ENCODE measurements around the gene PLA2G4A. TPM values are rescaled to one million over a fixed set of nuclear protein-coding genes. Genes with fewer than 3 reads are reported as not detected.

Gene PLA2G4A
- total RNA-seq, 6 experiments from 2014 or later, result 0.25 to 0.90 (median 0.45) TPM

DNA sequence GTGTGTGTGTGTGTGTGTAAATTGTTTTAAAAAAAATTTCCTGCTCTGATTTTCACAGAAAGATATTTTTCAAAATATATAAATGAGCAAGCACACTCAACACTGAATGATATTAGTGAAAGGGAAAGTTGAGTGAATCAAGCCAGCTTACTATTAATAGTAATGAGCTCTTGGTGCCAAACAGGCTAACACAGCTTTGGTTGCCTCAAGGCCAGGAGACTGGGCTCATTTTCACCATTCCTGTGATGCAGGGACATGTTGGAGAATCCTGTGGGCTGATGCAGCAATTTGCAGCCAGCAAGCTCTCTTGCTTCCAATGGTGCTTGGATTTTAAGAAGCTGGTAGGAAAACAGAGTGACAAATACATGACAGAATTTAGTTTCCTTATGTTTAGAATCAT lies 30.2 kb downstream of the PLA2G4A start:
- H3K27me3 Mint-ChIP-seq (ENCODE audit: insufficient read depth), result no peaks in the 10 kb centered on the region
- no peak overlapping the region for H3K4me3 Mint-ChIP-seq
- H3K9me3 Mint-ChIP-seq, result no peaks in the 10 kb centered on the region
- TF ChIP-seq, protein P1, sequence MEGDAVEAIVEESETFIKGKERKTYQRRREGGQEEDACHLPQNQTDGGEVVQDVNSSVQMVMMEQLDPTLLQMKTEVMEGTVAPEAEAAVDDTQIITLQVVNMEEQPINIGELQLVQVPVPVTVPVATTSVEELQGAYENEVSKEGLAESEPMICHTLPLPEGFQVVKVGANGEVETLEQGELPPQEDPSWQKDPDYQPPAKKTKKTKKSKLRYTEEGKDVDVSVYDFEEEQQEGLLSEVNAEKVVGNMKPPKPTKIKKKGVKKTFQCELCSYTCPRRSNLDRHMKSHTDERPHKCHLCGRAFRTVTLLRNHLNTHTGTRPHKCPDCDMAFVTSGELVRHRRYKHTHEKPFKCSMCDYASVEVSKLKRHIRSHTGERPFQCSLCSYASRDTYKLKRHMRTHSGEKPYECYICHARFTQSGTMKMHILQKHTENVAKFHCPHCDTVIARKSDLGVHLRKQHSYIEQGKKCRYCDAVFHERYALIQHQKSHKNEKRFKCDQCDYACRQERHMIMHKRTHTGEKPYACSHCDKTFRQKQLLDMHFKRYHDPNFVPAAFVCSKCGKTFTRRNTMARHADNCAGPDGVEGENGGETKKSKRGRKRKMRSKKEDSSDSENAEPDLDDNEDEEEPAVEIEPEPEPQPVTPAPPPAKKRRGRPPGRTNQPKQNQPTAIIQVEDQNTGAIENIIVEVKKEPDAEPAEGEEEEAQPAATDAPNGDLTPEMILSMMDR (IDR thresholded peaks at IDR 0.05), result no peak
- no peaks in the 10 kb centered on the region for H3K36me3 Mint-ChIP-seq (ENCODE audit: low read depth)
- no peaks in the 10 kb centered on the region for H3K4me1 Mint-ChIP-seq (ENCODE audit: low read depth)
- no peak overlapping the region for H3K27ac Mint-ChIP-seq
- DNase-seq, result no peak

DNA sequence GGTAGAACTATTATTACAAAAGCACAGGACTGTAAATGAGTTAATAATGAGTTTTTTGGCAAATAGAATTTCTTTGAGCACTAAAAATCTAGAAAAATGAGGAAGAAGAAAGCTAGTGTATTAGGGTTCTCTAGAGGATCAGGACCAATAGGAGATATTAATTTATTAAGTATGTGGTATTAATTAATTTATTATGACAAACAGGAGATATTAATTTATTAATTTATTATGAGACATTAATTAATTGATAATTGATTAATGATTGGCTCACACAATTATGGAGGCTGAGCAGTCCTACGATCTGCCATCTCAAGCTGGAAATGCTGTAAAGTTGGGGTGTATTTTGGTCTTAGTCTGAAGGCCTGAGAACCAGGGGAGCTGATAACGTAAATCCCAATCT lies 31.2 kb downstream of the PLA2G4A start:
- H3K4me1 Mint-ChIP-seq (ENCODE audit: low read depth), result no peaks in the 10 kb centered on the region
- DNase-seq, result no peak
- H3K4me3 Mint-ChIP-seq, result no peak overlapping the region
- H3K36me3 Mint-ChIP-seq (ENCODE audit: low read depth), result no peaks in the 10 kb centered on the region
- TF ChIP-seq, protein P1 (IDR thresholded peaks at IDR 0.05), result no peak
- H3K27me3 Mint-ChIP-seq (ENCODE audit: insufficient read depth), result no peaks in the 10 kb centered on the region
- no peak overlapping the region for H3K27ac Mint-ChIP-seq
- H3K9me3 Mint-ChIP-seq, result no peaks in the 10 kb centered on the region

DNA sequence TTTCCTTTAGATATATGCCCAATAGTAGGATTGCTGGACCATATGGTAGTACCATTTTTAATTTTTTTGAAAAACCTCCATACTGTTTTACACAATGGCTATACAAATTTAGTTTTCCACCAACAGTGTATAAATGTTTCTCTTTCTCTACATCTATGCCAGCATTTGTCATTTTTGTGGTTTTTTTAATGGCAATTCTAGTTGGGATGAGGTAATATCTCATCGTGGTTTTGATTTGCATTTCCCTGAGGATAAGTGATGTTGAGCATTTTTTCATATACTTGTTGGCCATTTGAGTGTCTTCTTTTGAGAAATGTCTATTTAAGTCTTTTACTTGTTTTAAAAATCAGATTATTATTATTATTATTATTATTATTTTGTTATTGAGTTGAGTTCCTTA lies 35.5 kb downstream of the PLA2G4A start:
- Mint-ChIP-seq H3K27me3 (ENCODE audit: insufficient read depth) (no peaks in the 10 kb centered on the region), H3K27ac (no peak overlapping the region), H3K4me3 (no peak overlapping the region), H3K4me1 (ENCODE audit: low read depth) (no peaks in the 10 kb centered on the region), H3K36me3 (ENCODE audit: low read depth) (no peaks in the 10 kb centered on the region), H3K9me3 (no peaks in the 10 kb centered on the region)
- TF ChIP-seq, protein P1 (IDR thresholded peaks at IDR 0.05), result no peak
- DNase-seq, result peak; percentile 13

DNA sequence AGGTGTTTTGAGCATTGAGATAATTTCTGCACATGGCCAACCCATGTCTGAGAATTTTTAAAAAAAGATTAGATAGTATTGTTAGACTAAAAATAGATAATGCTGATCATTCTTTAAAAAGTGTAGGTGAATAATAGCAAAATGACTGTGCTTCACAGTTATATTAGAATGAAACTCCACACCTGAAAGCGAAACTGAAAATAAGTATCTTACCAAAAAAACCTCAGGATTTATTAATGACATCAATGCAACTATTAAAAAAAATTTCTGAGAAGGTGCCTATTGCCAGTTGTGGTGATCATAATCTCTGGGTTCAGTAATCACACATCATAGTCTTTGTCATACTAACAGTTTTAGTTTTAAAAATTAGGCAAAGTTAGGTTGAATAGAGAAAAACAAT lies 36.5 kb downstream of the PLA2G4A start:
- no peaks in the 10 kb centered on the region for H3K9me3 Mint-ChIP-seq
- H3K4me3 Mint-ChIP-seq, result no peak overlapping the region
- TF ChIP-seq, protein P1 (IDR thresholded peaks at IDR 0.05), result no peak
- H3K36me3 Mint-ChIP-seq (ENCODE audit: low read depth), result no peaks in the 10 kb centered on the region
- DNase-seq, result no peak
- no peaks in the 10 kb centered on the region for H3K27me3 Mint-ChIP-seq (ENCODE audit: insufficient read depth)
- H3K4me1 Mint-ChIP-seq (ENCODE audit: low read depth), result no peaks in the 10 kb centered on the region
- no peak overlapping the region for H3K27ac Mint-ChIP-seq

DNA sequence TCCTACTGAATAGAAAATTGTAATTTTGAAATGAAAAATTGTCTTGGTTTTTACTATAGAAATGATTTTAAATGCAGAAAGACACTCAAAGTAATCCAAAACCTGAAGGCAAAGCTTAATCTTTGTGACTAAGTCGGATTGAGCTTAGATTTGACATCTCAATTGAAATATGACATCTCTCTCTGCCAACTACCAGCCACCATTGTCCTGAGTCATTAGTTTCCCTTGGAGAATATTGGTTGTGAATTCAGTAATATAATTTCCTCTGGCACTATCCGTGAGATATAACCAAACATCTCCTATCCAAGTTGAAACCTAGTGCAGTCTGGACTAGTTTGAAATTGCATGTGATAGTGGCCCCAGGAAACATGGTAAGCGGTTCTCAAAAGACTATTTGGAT lies 37.1 kb downstream of the PLA2G4A start:
- no peak overlapping the region for H3K4me3 Mint-ChIP-seq
- DNase-seq, result no peak
- no peaks in the 10 kb centered on the region for H3K4me1 Mint-ChIP-seq (ENCODE audit: low read depth)
- H3K9me3 Mint-ChIP-seq, result no peaks in the 10 kb centered on the region
- H3K27me3 Mint-ChIP-seq (ENCODE audit: insufficient read depth), result no peaks in the 10 kb centered on the region
- TF ChIP-seq, protein P1 (IDR thresholded peaks at IDR 0.05), result no peak
- no peak overlapping the region for H3K27ac Mint-ChIP-seq
- H3K36me3 Mint-ChIP-seq (ENCODE audit: low read depth), result no peaks in the 10 kb centered on the region

Data from HFFc6 (cell line).